ENCODE data around the gene IL1RAP.

DNA sequence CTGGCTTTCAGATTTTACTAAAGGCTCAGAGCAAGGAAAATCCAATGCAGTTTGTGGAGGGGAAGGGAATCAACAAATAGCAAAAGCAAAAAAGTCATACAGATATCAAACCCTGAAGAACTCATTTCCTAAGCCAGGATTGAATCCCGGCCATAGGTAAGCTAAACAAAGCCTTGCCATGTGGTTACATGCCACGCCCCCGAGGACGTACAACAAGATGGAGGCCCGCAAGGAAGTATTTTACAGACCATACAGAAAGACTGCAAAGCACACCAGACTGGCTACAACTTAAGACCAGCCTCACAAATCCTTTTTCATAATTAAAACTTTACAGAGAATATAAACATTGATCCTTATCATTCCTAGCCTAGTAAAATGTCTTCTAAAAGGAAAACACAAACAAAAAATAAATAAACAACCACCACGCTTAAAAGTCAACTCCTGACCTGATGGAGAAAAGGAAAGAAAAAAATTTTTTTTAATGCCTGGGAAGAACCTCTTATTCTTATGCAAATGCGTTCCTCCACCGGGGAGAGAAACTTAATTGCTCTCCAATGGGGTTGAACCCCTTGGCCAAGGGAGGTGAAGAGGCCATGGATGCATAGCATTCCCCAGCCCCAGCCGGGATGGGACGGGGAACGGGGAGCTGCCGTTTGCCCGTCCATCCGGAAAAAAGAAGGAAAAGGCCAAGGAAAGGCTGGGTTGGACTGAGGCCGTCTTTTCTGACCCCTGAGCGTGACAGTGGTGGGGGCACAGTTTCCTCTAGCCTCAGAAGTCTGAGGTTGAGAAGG lies 39.3 kb downstream of the IL1RAP start:
- TF ChIP-seq, protein P1, sequence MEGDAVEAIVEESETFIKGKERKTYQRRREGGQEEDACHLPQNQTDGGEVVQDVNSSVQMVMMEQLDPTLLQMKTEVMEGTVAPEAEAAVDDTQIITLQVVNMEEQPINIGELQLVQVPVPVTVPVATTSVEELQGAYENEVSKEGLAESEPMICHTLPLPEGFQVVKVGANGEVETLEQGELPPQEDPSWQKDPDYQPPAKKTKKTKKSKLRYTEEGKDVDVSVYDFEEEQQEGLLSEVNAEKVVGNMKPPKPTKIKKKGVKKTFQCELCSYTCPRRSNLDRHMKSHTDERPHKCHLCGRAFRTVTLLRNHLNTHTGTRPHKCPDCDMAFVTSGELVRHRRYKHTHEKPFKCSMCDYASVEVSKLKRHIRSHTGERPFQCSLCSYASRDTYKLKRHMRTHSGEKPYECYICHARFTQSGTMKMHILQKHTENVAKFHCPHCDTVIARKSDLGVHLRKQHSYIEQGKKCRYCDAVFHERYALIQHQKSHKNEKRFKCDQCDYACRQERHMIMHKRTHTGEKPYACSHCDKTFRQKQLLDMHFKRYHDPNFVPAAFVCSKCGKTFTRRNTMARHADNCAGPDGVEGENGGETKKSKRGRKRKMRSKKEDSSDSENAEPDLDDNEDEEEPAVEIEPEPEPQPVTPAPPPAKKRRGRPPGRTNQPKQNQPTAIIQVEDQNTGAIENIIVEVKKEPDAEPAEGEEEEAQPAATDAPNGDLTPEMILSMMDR (IDR thresholded peaks at IDR 0.05): no peak
- TF ChIP-seq POLR2A (IDR thresholded peaks at IDR 0.05) (no peak), EP300 (IDR thresholded peaks at IDR 0.05) (no peak), POLR2AphosphoS5 (IDR thresholded peaks at IDR 0.05) (no peak)
